NB4 (cell line): Measurements from ENCODE around the gene ETV6.

Experiments
- DNase-seq: peaks from one replicate; pipeline ENCODE4 v3.0.0; 2010; ENCODE audit warnings: low read depth
- H3K4me3 ChIP-seq: one replicate; pipeline ENCODE4 v1.5.1; 2011; ENCODE audit warnings: mild to moderate bottlenecking, low read depth, low read length, moderate library complexity
- CTCF ChIP-seq: IDR thresholded peaks from one replicate; pipeline ENCODE4 v1.5.1; 2012; ENCODE audit warnings: low read depth, low read length
- MAX ChIP-seq: IDR thresholded peaks from 2 replicates; pipeline ENCODE4 v1.6.1; 2011; ENCODE audit warnings: low read depth, low read length
- MYC ChIP-seq: IDR thresholded peaks from 2 replicates; pipeline ENCODE4 v1.6.1; 2011; ENCODE audit warnings: low read depth, low read length
- POLR2A ChIP-seq: IDR thresholded peaks from 2 replicates; pipeline ENCODE4 v1.6.1; 2011; ENCODE audit warnings: mild to moderate bottlenecking; ENCODE audit not compliant: insufficient read length; ENCODE audit errors: extremely low read depth

Gene ETV6

GRCh38 chr12:11888029-11888428 is 238.6 kb downstream of the ETV6 start:
- no peak for TF ChIP-seq CTCF
- TF ChIP-seq MYC, result no peak
- TF ChIP-seq MAX, result no peak
- no peak for TF ChIP-seq POLR2A
- DNase-seq, result no peak
- H3K4me3 ChIP-seq, result no peak overlapping the region

GRCh38 chr12:11891346-11891745 is 241.9 kb downstream of the ETV6 start:
- no peak overlapping the region for H3K4me3 ChIP-seq
- TF ChIP-seq MAX (peak; percentile 76), MYC (peak; percentile 76), CTCF (no peak)
- DNase-seq, result peak; percentile 43

- DNase-seq, result no peak
- TF ChIP-seq MYC (no peak), CTCF (no peak), POLR2A (no peak), MAX (no peak)
- H3K4me3 ChIP-seq, result no peak overlapping the region
Observed at GRCh38 chr12:11891754-11892386, 242.4 kb downstream of the ETV6 start.

- DNase-seq, result no peak
- TF ChIP-seq MAX, result no peak
- no peak for TF ChIP-seq POLR2A
- TF ChIP-seq MYC, result no peak
- TF ChIP-seq CTCF, result no peak
- H3K4me3 ChIP-seq, result no peak overlapping the region
Observed at GRCh38 chr12:11893998-11894397, 244.5 kb downstream of the ETV6 start.

GRCh38 chr12:11894890-11895289 is 245.4 kb downstream of the ETV6 start:
- no peak for DNase-seq

More at GRCh38 chr12:11894890-11895289, 245.4 kb downstream of the ETV6 start:
- H3K4me3 ChIP-seq, result no peak overlapping the region
- no peak for TF ChIP-seq CTCF
- no peak for TF ChIP-seq POLR2A
- no peak for TF ChIP-seq MYC
- TF ChIP-seq MAX, result no peak
